SK-N-SH treated with all-trans-retinoic acid at 6 μM for 48 hours (cell line): ENCODE data around the gene RGS10.
"Not testable (repeated sequence)": the region's sequence is repeated elsewhere in the genome, so short reads cannot be mapped to it uniquely, and the experiment has no call there.

Experiments
- ARNTL ChIP-seq: fragments of 450-650 bp; formaldehyde crosslinking; IDR thresholded peaks from 2 replicates; pipeline ENCODE4 v1.5.0; 2020; ENCODE audit warnings: low read depth, mild to moderate bottlenecking, moderate library complexity, borderline replicate concordance
- CREB5 ChIP-seq: fragments of 250-450 bp; sonication (Bioruptor Pico); IDR thresholded peaks from 2 replicates; pipeline ENCODE4 v1.5.1; 2020; ENCODE audit warnings: low read depth, mild to moderate bottlenecking, moderate library complexity
- TOX ChIP-seq: fragments of 250-450 bp; sonication (Bioruptor Pico); IDR thresholded peaks from 2 replicates; pipeline ENCODE4 v1.8.0; 2021; ENCODE audit warnings: mild to moderate bottlenecking, moderate library complexity, borderline replicate concordance

DNA sequence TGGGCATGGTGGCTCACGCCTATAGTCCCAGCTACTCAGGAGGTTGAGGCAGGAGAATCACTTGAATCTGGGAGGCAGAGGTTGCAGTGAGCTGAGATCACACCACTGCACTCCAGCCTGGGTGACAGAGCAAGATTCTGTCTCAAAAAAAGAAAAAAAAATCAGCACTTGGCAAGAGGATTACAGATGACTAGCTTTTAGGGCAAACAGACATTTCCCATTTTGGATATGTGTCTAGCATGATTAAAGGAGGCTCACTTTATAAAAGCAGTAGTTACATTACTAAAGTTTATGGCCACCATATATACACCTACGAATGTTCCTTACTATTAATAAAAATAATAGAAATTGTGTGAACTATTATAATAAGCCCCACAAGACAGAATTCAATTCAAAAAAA lies 13.6 kb upstream of the RGS10 start:
- not testable (repeated sequence) for TF ChIP-seq TOX; ARNTL (CRISPR knock-in tag); CREB5 (CRISPR knock-in tag)
